GM19043 (cell line): ENCODE data around the gene COL5A3.
"Not testable (repeated sequence)": the region's sequence is repeated elsewhere in the genome, so short reads cannot be mapped to it uniquely, and the experiment has no call there.

Experiments
- ATAC-seq: cut with Tn5 transposase; IDR thresholded peaks from one replicate; pipeline ENCODE4 v1.9.1; 2021; ENCODE audit warnings: low read depth; ENCODE audit not compliant: unreplicated experiment

COL5A3 gene

GRCh38 chr19:9941671-9942070, 68.6 kb downstream of the COL5A3 start:
- ATAC-seq = no peak

- ATAC-seq = no peak
These were observed 69.1 kb downstream of the COL5A3 start for GRCh38 chr19:9941231-9941630.

GRCh38 chr19:9940778-9941177, 69.5 kb downstream of the COL5A3 start:
- ATAC-seq = no peak

- no peak for ATAC-seq
These were observed 70.9 kb downstream of the COL5A3 start for GRCh38 chr19:9939301-9939913.

GRCh38 chr19:9937001-9937411, 73.3 kb downstream of the COL5A3 start:
- no peak for ATAC-seq

GRCh38 chr19:9936326-9937000, 73.8 kb downstream of the COL5A3 start, which contains the start of gene OLFM2:
TSS of gene OLFM2 (minus strand) at chr19:9936515. CDS start at chr19:9936366, 149 bp downstream.
- ATAC-seq = no peak

GRCh38 chr19:9935506-9936325, 74.6 kb downstream of the COL5A3 start:
- no peak for ATAC-seq

GRCh38 chr19:9934132-9934950, 76.0 kb downstream of the COL5A3 start:
- ATAC-seq = no peak

- no peak for ATAC-seq
These were observed 77.5 kb downstream of the COL5A3 start for GRCh38 chr19:9932835-9933234.

- ATAC-seq = no peak
These were observed 78.7 kb downstream of the COL5A3 start for GRCh38 chr19:9931629-9932028.

GRCh38 chr19:9923440-9923839, 86.9 kb downstream of the COL5A3 start:
- ATAC-seq = no peak

- ATAC-seq = not testable (repeated sequence)
These were observed 87.4 kb downstream of the COL5A3 start for GRCh38 chr19:9922782-9923379.

GRCh38 chr19:9917321-9917720, 93.0 kb downstream of the COL5A3 start:
- ATAC-seq = no peak

- ATAC-seq = no peak
These were observed 93.6 kb downstream of the COL5A3 start for GRCh38 chr19:9916719-9917118.

GRCh38 chr19:9914315-9915207, 95.7 kb downstream of the COL5A3 start:
- ATAC-seq = no peak

GRCh38 chr19:9914001-9914314, 96.3 kb downstream of the COL5A3 start:
- no peak for ATAC-seq

GRCh38 chr19:9913237-9914000, 96.9 kb downstream of the COL5A3 start:
- no peak for ATAC-seq

- ATAC-seq = no peak
These were observed 97.6 kb downstream of the COL5A3 start for GRCh38 chr19:9912551-9913236.
